GM12891 (cell line): Measurements from ENCODE around the gene RHOBTB1.

Experiments
- DNase-seq: peaks from one replicate; pipeline ENCODE4 v3.0.0; 2011; ENCODE audit warnings: low spot score; ENCODE audit not compliant: insufficient read length
- FAIRE-seq: peaks from 2 replicates; lab custom pipeline; 2011; peaks lifted over from hg19 to GRCh38; lab: Jason Lieb, UNC
- PAX5 ChIP-seq: IDR thresholded peaks from 2 replicates; pipeline ENCODE4 v1.6.1; 2011; ENCODE audit warnings: low read length, moderate library complexity, mild to moderate bottlenecking; ENCODE audit not compliant: insufficient read depth, severe bottlenecking
- POLR2A ChIP-seq: IDR thresholded peaks from 2 replicates; pipeline ENCODE4 v1.6.1; 2011; ENCODE audit warnings: low read depth, low read length, control low read depth
- POLR2AphosphoS5 ChIP-seq: IDR thresholded peaks from 2 replicates; pipeline ENCODE4 v1.6.1; 2011; ENCODE audit warnings: low read depth, low read length, control low read depth
- POU2F2 ChIP-seq: IDR thresholded peaks from 2 replicates; pipeline ENCODE4 v1.6.1; 2011; ENCODE audit warnings: low read depth, mild to moderate bottlenecking, control low read depth, low read length, moderate library complexity
- SPI1 ChIP-seq: IDR thresholded peaks from 2 replicates; pipeline ENCODE4 v1.6.1; 2011; ENCODE audit warnings: low read depth, low read length, control low read depth
- TAF1 ChIP-seq: IDR thresholded peaks from 2 replicates; pipeline ENCODE4 v1.6.1; 2011; ENCODE audit warnings: low read depth, low read length, control low read depth

Gene RHOBTB1

DNA sequence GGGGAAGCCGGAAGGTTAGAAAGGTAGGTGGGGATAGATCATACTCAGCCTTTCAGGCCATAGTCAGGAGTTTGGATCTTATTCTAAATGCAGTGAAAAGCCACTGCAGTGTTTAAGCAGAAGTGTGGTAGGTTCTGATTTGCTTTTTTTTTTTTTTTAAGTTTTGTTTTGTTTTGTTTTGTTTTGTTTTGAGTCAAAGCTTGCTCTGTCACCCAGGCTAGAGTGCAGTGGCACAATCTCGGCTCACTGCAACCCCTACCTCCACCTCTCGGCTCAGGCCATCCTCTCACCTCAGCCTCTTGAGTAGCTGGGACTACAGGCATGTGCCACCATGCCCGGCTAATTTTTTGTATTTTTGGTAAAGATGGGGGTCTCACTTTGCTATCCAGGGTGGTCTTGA lies 23.5 kb downstream of the RHOBTB1 start:
- TF ChIP-seq POU2F2 (no peak), POLR2AphosphoS5 (no peak), PAX5 (no peak), POLR2A (no peak), SPI1 (no peak)
- no peak for FAIRE-seq
- DNase-seq, result no peak

DNA sequence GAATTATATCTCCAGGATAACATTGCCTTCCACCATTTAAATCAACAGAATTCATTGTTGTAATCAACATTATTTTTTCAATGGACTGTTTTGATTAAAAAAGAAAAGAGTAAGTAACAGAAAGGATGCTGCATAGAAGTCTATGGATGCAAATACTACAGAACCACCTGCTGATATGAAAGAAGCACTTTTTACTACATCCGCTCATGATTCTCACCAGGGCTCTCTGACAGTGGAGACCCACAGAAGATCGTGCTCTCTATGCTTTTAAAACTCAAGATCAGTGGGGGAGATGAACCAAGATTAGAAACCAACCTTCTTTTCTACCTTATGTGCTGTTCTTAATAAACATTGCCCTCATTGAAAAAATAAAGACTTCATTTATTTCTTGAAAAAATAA lies 24.4 kb downstream of the RHOBTB1 start:
- no peak for FAIRE-seq
- TF ChIP-seq PAX5, result no peak
- TF ChIP-seq POLR2AphosphoS5, result no peak
- no peak for TF ChIP-seq TAF1
- no peak for TF ChIP-seq POU2F2
- TF ChIP-seq POLR2A, result no peak
- TF ChIP-seq SPI1, result no peak

DNA sequence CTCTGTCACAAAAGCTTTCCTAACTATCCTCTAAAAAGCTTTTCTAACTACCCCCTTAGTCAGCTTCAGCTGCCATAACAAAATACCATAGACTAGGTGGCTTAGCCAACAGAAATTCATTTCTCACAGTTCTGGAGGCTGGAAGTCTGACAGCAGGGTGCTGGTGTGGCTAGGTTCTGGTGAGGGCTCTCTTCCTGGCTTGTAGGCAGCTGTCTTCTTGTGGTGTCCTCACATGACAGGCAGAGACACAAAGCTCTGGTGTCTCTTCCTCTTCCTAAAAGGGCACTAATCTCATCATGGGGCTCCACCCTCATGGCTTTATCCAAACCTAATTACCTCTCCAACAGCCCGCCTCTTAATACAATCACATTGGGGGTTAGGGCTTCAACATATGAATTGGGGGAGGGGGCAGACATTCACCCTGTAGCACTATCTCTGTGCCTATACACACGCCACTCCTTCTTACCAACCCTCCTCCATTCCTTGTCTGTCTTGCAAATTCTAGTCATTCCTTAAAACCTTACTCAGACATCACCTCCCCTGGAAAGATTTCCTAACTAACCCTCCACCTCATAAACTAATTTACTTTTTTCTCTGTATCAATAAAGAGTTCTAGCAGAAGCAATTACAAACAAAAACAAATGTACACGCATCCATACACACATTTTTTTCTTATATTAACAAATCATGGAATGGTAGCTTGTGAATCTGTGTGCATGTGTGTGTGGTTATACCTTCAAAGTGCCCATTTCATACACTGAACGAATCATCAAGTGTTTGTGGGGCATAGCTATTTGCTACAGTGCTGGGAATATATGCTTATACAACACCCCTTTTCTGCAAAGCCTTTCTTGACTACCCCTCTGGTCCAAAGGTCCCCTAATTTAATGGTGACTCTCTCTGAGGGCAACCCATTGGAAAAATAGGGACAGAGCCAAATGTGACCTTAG lies 26.4 kb downstream of the RHOBTB1 start:
- no peak for FAIRE-seq
- DNase-seq, result no peak
- no peak for TF ChIP-seq PAX5
- no peak for TF ChIP-seq POLR2A
- TF ChIP-seq POLR2AphosphoS5, result no peak
- TF ChIP-seq TAF1, result no peak
- no peak for TF ChIP-seq SPI1
- no peak for TF ChIP-seq POU2F2

More for the DNA sequence above, 24.4 kb downstream of the RHOBTB1 start:
- DNase-seq, result no peak

DNA sequence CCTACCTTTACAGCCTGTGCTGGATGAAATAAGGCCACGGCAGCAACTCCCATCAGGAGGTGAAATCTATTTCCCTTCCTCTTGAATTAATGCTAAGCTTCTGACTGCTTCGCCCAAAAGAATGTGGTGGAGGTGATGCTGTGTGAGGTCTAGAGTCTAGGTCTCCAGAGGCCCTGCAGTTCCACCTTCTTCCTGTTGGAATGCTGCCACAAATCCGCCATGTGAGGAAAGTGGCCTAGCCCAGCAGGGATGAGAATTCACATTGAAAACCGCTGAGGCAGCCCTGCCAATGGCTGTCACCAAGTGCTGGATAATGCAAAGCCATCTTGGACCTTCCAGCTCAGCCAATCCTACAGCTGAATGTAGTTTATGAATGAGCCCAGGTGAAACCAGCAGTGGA lies 28.0 kb downstream of the RHOBTB1 start:
- DNase-seq (no peak), FAIRE-seq (no peak)
- TF ChIP-seq SPI1, result no peak
- no peak for TF ChIP-seq POLR2A
- TF ChIP-seq TAF1, result no peak
- no peak for TF ChIP-seq PAX5
- no peak for TF ChIP-seq POU2F2
- TF ChIP-seq POLR2AphosphoS5, result no peak

DNA sequence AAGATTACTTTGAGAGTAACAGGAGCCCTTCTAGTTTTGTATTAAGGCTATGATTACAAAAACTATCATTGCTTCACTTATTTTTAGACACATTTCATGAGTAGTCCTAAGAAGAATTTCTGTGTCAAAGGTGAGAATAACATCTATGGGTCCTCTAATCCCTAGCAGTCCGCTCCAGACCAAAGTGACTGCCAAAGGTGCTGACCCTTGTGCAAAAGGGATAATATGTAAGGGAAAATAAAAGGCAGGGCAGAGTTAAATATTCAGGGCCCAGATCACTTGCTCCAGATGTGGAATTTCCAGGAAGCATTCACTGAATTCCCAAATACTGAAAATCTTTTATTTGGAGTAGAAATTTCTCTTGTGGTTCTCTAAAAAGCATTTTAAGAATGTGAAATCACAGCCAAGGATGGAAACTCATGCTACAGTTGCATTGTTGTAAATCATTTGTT lies 29.3 kb downstream of the RHOBTB1 start:
- DNase-seq, result no peak

DNA sequence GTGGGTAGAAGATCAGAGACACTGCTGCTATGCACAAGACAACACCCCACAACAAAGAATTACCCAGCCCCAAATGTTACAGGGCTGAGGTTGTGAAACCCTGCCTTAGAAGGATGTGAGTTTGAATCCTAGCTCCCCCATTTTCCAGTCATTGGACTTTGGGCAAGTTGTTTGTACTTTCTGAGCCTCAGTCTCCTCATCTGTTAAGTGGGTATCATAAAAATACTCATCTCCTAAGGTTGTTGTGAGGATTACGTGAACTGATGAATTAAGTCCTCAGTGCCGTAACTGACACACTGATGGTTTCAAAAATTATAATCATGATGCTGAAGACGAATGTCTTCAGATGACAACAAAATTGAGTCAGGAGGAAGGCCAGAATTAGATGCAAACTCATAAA lies 30.3 kb downstream of the RHOBTB1 start:
- no peak for TF ChIP-seq POLR2A
- no peak for TF ChIP-seq POU2F2
- no peak for TF ChIP-seq POLR2AphosphoS5
- no peak for TF ChIP-seq SPI1
- no peak for TF ChIP-seq PAX5
- no peak for TF ChIP-seq TAF1

More for the DNA sequence above, 29.3 kb downstream of the RHOBTB1 start:
- no peak for TF ChIP-seq PAX5
- TF ChIP-seq TAF1, result no peak
- TF ChIP-seq POLR2AphosphoS5, result no peak
- no peak for TF ChIP-seq POLR2A
- no peak for TF ChIP-seq POU2F2
- no peak for TF ChIP-seq SPI1
- no peak for FAIRE-seq

DNA sequence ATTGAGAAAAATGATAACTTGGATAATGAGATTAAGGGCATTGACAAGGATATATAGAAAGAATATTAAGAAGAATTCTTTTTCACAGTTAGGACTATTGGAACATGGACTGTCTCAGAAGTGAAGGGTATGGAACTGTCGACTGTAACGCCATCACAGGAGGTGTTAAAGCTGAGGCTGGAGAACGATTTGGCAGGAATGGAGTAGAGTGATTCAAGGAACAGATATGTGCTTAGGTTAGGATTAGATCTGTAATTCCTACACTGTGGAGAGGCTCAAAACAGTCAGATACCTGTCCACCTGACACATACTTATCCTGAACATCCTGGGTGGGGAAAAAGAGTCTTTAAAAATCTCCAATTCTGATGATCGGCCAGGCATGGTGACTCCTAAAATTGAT lies 30.9 kb downstream of the RHOBTB1 start:
- no peak for FAIRE-seq
- TF ChIP-seq POU2F2 (no peak), POLR2A (no peak), PAX5 (no peak), TAF1 (no peak), SPI1 (no peak), POLR2AphosphoS5 (no peak)
- no peak for DNase-seq

More for the DNA sequence above, 30.3 kb downstream of the RHOBTB1 start:
- no peak for FAIRE-seq
- DNase-seq, result no peak

DNA sequence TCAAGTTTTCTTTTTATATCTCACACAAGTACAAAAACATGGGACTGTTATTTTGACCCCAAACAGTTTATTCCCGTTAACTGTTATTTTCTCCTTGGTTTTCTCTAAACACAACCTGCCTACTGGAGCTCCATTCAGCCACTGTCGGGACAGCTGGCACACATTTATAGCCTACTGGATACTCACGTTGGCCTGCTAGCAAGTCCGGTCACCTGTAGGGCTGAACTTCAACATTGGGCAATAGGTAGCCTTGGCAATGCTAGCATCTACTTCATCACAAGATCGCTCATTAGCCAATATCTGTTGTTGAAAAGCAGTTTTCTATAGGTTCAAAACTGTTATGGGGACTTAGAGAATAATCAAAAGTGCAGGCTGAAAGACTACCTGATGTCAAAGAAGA lies 32.3 kb downstream of the RHOBTB1 start:
- TF ChIP-seq TAF1, result no peak
- TF ChIP-seq POU2F2, result no peak
- no peak for TF ChIP-seq SPI1
- TF ChIP-seq POLR2AphosphoS5, result no peak
- no peak for TF ChIP-seq PAX5
- TF ChIP-seq POLR2A, result no peak
- DNase-seq (no peak), FAIRE-seq (no peak)

DNA sequence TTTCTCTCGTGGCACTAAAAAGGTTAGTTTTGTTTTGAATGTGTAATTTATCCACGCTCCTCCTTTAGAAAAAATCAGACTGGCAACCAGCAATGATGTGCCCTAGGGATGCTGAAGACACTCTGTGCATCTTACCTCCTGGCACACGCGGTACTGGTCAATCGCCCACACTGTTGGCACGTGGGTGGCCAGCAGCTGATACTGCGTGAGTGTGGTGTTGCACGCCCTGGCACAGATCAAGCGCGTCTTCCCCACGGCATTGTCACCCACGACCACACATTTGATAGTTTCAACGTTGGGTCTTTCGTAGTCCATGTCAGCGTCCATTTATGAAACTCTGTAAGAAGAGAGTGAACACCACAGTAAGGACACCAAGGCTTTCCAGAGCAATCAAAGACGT lies 32.8 kb downstream of the RHOBTB1 start:
- DNase-seq, result no peak
- no peak for FAIRE-seq
- TF ChIP-seq PAX5 (no peak), POU2F2 (no peak), POLR2A (no peak), SPI1 (no peak), TAF1 (no peak), POLR2AphosphoS5 (no peak)
